DND-41 (cell line): ENCODE results near the gene PTPRN2.

Experiments
- ATAC-seq: fragments of 200-7000 bp; cut with Tn5 transposase; 3 replicates; pipeline ENCODE4 v1.9.1; 2021; ENCODE audit warnings: low read depth; ENCODE audit not compliant: insufficient read depth
- DNase-seq: peaks from one replicate; pipeline ENCODE4 v3.0.0-alpha.2; 2020
- H2AFZ ChIP-seq: 2 replicates; pipeline ENCODE4 v1.6.0; 2012; ENCODE audit warnings: low read depth, low read length
- H3K27ac ChIP-seq: 2 replicates; pipeline ENCODE4 v1.5.1; 2012; ENCODE audit warnings: low read length, inconsistent platforms
- H3K27me3 ChIP-seq: fragments of 200-600 bp; sonication (generic); 2 replicates; pipeline ENCODE4 v1.6.0; 2012; ENCODE audit warnings: low read length, mild to moderate bottlenecking, inconsistent platforms; ENCODE audit not compliant: insufficient read depth, poor library complexity
- H3K36me3 ChIP-seq: 2 replicates; pipeline ENCODE4 v1.5.1; 2012; ENCODE audit warnings: low read length, inconsistent platforms; ENCODE audit not compliant: insufficient read depth
- H3K4me1 ChIP-seq: 2 replicates; pipeline ENCODE4 v1.5.1; 2012; ENCODE audit warnings: mild to moderate bottlenecking, low read length; ENCODE audit not compliant: insufficient read depth
- H3K4me2 ChIP-seq: 2 replicates; pipeline ENCODE4 v1.6.0; 2012; ENCODE audit warnings: mild to moderate bottlenecking, moderate library complexity, low read length, inconsistent platforms; ENCODE audit not compliant: insufficient read depth
- H3K4me3 ChIP-seq, 2 experiments: fragments of 200-600 bp in 1 of 2; shearing (Covaris generic) in 1 of 2; 2 replicates each; pipeline ENCODE4 v1.5.1; 2012 to 2016; ENCODE audit warnings: inconsistent platforms in 2 of 2, low read length in 2 of 2, mild to moderate bottlenecking in 2 of 2, low read depth in 1 of 2, moderate library complexity in 1 of 2
- H3K79me2 ChIP-seq: 2 replicates; pipeline ENCODE4 v1.6.0; 2012; ENCODE audit warnings: low read length, inconsistent platforms; ENCODE audit not compliant: insufficient read depth
- H3K9ac ChIP-seq: 2 replicates; pipeline ENCODE4 v1.6.0; 2012; ENCODE audit warnings: low read depth, mild to moderate bottlenecking, inconsistent platforms, low read length, moderate library complexity
- H3K9me3 ChIP-seq: 2 replicates; pipeline ENCODE4 v1.5.1; 2012; ENCODE audit warnings: low read length, moderate library complexity, mild to moderate bottlenecking, inconsistent platforms; ENCODE audit not compliant: insufficient read depth, severe bottlenecking
- H4K20me1 ChIP-seq: 2 replicates; pipeline ENCODE4 v1.6.0; 2012; ENCODE audit warnings: low read length; ENCODE audit not compliant: insufficient read depth
- CTCF ChIP-seq: IDR thresholded peaks from 2 replicates; pipeline ENCODE4 v1.5.1; 2012; ENCODE audit warnings: borderline replicate concordance, low read length, moderate library complexity, mild to moderate bottlenecking; ENCODE audit not compliant: poor library complexity, severe bottlenecking; ENCODE audit errors: extremely low read depth
- EZH2 ChIP-seq: IDR thresholded peaks from 3 replicates; pipeline ENCODE4 v1.6.1; 2012; ENCODE audit warnings: borderline replicate concordance, low read depth, mild to moderate bottlenecking, moderate library complexity, low read length, inconsistent platforms; ENCODE audit not compliant: severe bottlenecking

The PTPRN2 gene

DNA sequence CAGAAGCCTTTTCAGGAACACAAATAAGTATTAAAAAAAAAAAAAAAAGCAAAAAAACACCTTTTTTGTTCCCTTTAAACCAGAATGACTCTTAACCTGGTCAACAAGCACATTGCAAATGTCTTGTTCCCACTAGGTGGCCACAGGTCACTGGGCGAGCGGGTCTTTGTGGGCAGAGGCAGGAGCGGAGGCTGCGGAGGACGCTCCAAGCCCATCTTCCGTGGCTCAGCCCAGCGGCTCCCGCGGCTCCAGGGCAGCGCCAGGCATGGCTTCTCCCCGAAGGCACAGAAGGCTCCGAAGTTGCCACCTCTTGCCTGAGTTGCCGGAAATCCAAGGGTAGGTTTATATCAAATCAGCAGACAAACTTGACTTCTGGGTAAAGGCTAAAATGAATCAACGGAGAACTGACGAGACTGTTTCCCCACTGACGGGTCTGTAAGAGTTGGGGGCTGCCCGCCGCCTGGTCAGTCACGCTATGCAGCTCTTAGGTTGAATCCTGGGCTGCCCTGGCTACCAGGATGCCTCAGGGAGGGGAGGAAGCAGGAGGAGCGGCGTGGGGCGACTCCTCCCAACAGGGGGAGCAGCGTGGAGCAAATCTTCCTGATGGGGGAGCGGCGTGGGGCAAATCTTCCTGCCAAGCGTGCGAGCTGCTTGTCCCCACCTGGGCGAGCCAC is 144.5 kb downstream of the PTPRN2 start:
- Histone ChIP-seq H3K27ac (no peak overlapping the region), H3K27me3 (no peaks in the 10 kb centered on the region), H3K36me3 (no peaks in the 10 kb centered on the region), H3K4me3 (no peak overlapping the region), H3K4me1 (no peaks in the 10 kb centered on the region), H3K4me2 (no peak overlapping the region), H3K9ac (no peak overlapping the region), H4K20me1 (peaks cover 4% of the 10 kb centered on the region; the same call in 1 of the 2 replicates), H3K79me2 (no peaks in the 10 kb centered on the region), H3K9me3 (peaks cover 8% of the 10 kb centered on the region), H2AFZ (no peak overlapping the region)
- DNase-seq (no peak), ATAC-seq (no peak)
- TF ChIP-seq EZH2 (no peak), CTCF (no peak)

DNA sequence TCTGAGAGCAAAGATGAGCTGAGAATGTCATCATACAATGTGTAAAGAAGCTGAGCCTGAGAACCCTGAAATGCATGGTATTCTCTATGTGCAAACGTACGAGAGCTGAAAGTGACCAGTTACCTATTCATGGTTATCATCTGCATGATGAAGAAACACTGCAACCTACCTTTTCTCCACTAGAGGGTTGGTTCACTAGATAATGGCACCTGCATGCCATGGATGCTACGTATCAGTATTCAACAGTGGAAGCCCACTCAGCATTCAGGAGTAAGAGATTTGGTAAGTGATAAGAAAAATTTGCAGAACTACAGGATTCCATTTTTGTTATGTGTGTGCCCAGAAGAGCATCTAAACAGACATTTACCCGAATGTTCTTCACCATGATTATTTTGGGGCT is 145.4 kb downstream of the PTPRN2 start:
- no peak for DNase-seq
- H3K27me3 ChIP-seq, result peaks cover 6% of the 10 kb centered on the region
- H4K20me1 ChIP-seq, result peaks cover 4% of the 10 kb centered on the region; the same call in 1 of the 2 replicates
- H2AFZ ChIP-seq, result no peak overlapping the region
- no peak overlapping the region for H3K4me3 ChIP-seq
- no peak for ATAC-seq
- H3K79me2 ChIP-seq, result no peaks in the 10 kb centered on the region
- no peaks in the 10 kb centered on the region for H3K4me1 ChIP-seq
- no peak overlapping the region for H3K9ac ChIP-seq
- TF ChIP-seq EZH2 (no peak), CTCF (peak; percentile 49)
- peaks cover 8% of the 10 kb centered on the region for H3K9me3 ChIP-seq
- no peak overlapping the region for H3K27ac ChIP-seq
- H3K4me2 ChIP-seq, result no peak overlapping the region
- no peaks in the 10 kb centered on the region for H3K36me3 ChIP-seq

DNA sequence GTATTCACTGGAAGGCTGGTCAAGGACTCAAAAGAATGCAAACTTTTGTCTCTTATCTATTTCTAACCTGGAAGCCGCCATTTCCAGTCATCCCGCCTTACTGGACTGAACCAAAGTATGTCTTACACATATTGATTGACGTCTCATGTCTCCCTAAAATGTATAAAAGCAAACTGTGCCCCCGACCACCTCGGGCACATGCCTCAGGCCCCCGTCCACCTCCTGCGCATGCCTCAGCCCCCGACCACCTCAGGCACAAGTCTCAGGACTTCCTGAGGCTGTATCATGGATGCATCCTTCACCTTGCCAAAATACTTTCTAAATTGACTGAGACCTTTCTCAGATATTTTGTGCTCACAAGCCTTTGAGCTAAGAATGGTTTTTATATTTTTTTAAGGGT is 148.6 kb downstream of the PTPRN2 start:
- Histone ChIP-seq H3K36me3 (no peaks in the 10 kb centered on the region), H3K9me3 (peaks cover 8% of the 10 kb centered on the region), H2AFZ (no peak overlapping the region), H3K4me3 (no peak overlapping the region), H3K4me2 (no peak overlapping the region), H3K4me1 (no peaks in the 10 kb centered on the region), H4K20me1 (no peaks in the 10 kb centered on the region), H3K79me2 (no peaks in the 10 kb centered on the region), H3K27me3 (peaks cover 24% of the 10 kb centered on the region), H3K9ac (no peak overlapping the region), H3K27ac (no peak overlapping the region)
- ATAC-seq (no peak), DNase-seq (no peak)
- no peak for TF ChIP-seq EZH2
- TF ChIP-seq CTCF, result no peak
